Lower leg skin (tissue), 4 donors: ENCODE measurements around the gene ZNF878. TPM values are rescaled to one million over a fixed set of nuclear protein-coding genes. Genes with fewer than 3 reads are reported as not detected.
"Not testable (repeated sequence)": the region's sequence is repeated elsewhere in the genome, so short reads cannot be mapped to it uniquely, and the experiment has no call there.

Experiments used
- DNase-seq, 2 donors: peaks; one replicate each; pipeline ENCODE4 v3.0.0-alpha.2; 2019; ENCODE audit warnings: low spot score in 2 of 2
- H3K4me3 ChIP-seq: fragments of 200-600 bp; sonication (generic); 2 replicates; pipeline ENCODE4 v1.5.1; 2017; ENCODE audit warnings: mild to moderate bottlenecking, low read depth; ENCODE audit not compliant: poor library complexity, severe bottlenecking
- CTCF ChIP-seq, 3 donors: fragments of 450-650 bp; IDR thresholded peaks; one replicate each; pipeline ENCODE4 v1.5.1; 2016; ENCODE audit warnings: antibody characterized with exemption in 3 of 3, mild to moderate bottlenecking in 3 of 3, moderate library complexity in 2 of 3
- POLR2A ChIP-seq, 2 donors: fragments of 450-650 bp; IDR thresholded peaks; one replicate each; pipeline ENCODE4 v1.6.1; 2016 to 2017; ENCODE audit warnings: antibody characterized with exemption in 2 of 2, mild to moderate bottlenecking in 1 of 2, moderate library complexity in 1 of 2
- WGBS, 2 donors: methylation state at CpG; one replicate each; pipeline ENCODE4 v1.1.5; 2018; 5-methylcytosine and 5-hydroxymethylcytosine counted together
- intact Hi-C: fragments of 100-400 bp; cut with DNase I; formaldehyde crosslinking; loops from one replicate; pipeline ENCODE4 v1.15.0; 2023; ENCODE audit warnings: low total_unique reads
- total RNA-seq, 4 donors: library from RNA; depleted of rRNA; stranded (reverse); fragments of >200 nt; gene quantifications; one replicate each; pipeline ENCODE4 v1.1.0, GENCODE V29; 2016

Gene ZNF878
- total RNA-seq, 4 donors from 2014 or later = 0.29 TPM; not detected in 3

- peak overlapping the region; percentile 60 for H3K4me3 ChIP-seq
- TF ChIP-seq CTCF (IDR thresholded peaks at IDR 0.05) (no peak), POLR2A (IDR thresholded peaks at IDR 0.05) (no peak)
- WGBS, 2 donors = 1% methylated on average over 33 to 53 of the region's 53 CpGs
- intact Hi-C loops = no loop called here
- peak; percentile 87 to 97 for DNase-seq
Observed at GRCh38 chr19:12092065-12092867, 39.5 kb upstream of the ZNF878 start.

- peak; percentile 41 to 90 for DNase-seq
- intact Hi-C loops = no loop called here
- no peak overlapping the region for H3K4me3 ChIP-seq
- TF ChIP-seq POLR2A (IDR thresholded peaks at IDR 0.05) (no peak), CTCF (IDR thresholded peaks at IDR 0.05) (no peak)
- 44 to 49% methylated on average over 5 of the region's 5 CpGs for WGBS, 2 donors
Observed at GRCh38 chr19:12090807-12091206, 38.0 kb upstream of the ZNF878 start.

GRCh38 chr19:12085074-12085818 lies 32.5 kb upstream of the ZNF878 start:
- 91 to 95% methylated on average over 5 of the region's 5 CpGs for WGBS, 2 donors
- no peak for DNase-seq
- H3K4me3 ChIP-seq = no peak overlapping the region
- TF ChIP-seq POLR2A (IDR thresholded peaks at IDR 0.05) (no peak), CTCF (IDR thresholded peaks at IDR 0.05) (no peak)
- intact Hi-C loops = no loop called here

GRCh38 chr19:12083336-12083735 lies 30.6 kb upstream of the ZNF878 start:
- DNase-seq, intact Hi-C loops: not testable (repeated sequence)
- 93 to 99% methylated on average over 6 of the region's 6 CpGs for WGBS, 2 donors

GRCh38 chr19:12077375-12077774 lies 24.6 kb upstream of the ZNF878 start:
- H3K4me3 ChIP-seq = no peak overlapping the region
- intact Hi-C loops = loop anchor here (10.0 kb wide), 1 partner anchor 57 kb away; no protein-coding TSS in a partner anchor
- no peak for TF ChIP-seq CTCF (IDR thresholded peaks at IDR 0.05)
- DNase-seq = no peak
- 96 to 97% methylated on average over 3 of the region's 3 CpGs for WGBS, 2 donors

More at GRCh38 chr19:12083336-12083735, 30.6 kb upstream of the ZNF878 start:
- H3K4me3 ChIP-seq = not testable (repeated sequence)

- WGBS, 2 donors = 95 to 97% methylated on average over 3 of the region's 3 CpGs
- not testable (repeated sequence) for H3K4me3 ChIP-seq, DNase-seq
- intact Hi-C loops = loop anchor here (10.0 kb wide), 1 partner anchor 58 kb away; no protein-coding TSS in a partner anchor
Observed at GRCh38 chr19:12076331-12076730, 23.6 kb upstream of the ZNF878 start.
